HG02571 (cell line): Measurements from ENCODE around the gene HPN.
"Not testable (repeated sequence)": the region's sequence is repeated elsewhere in the genome, so short reads cannot be mapped to it uniquely, and the experiment has no call there.

Experiments
- ATAC-seq: cut with Tn5 transposase; IDR thresholded peaks from one replicate; pipeline ENCODE4 v1.9.1; 2021; ENCODE audit warnings: mild to moderate bottlenecking, moderate library complexity; ENCODE audit not compliant: unreplicated experiment

HPN gene

DNA sequence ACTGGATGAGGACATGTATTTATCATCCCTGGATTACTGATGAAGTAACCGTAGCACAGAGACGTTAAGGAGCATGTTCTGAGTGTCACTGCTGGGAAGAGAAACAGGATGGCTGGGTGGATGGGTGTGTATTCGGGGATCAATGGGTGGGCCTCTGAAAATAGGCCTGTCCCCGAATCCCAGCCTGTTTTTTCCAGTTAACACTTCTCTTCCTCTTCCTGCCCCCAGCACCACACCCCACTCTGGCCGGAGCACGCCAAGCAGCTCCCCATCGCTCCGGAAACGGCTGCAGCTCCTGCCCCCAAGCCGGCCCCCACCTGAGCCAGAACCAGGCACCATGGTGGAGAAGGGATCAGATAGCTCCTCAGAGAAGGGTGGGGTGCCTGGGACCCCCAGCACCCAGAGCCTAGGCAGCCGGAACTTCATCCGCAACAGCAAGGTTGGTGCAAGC, 32.6 kb upstream of the HPN start:
- no peak for ATAC-seq

DNA sequence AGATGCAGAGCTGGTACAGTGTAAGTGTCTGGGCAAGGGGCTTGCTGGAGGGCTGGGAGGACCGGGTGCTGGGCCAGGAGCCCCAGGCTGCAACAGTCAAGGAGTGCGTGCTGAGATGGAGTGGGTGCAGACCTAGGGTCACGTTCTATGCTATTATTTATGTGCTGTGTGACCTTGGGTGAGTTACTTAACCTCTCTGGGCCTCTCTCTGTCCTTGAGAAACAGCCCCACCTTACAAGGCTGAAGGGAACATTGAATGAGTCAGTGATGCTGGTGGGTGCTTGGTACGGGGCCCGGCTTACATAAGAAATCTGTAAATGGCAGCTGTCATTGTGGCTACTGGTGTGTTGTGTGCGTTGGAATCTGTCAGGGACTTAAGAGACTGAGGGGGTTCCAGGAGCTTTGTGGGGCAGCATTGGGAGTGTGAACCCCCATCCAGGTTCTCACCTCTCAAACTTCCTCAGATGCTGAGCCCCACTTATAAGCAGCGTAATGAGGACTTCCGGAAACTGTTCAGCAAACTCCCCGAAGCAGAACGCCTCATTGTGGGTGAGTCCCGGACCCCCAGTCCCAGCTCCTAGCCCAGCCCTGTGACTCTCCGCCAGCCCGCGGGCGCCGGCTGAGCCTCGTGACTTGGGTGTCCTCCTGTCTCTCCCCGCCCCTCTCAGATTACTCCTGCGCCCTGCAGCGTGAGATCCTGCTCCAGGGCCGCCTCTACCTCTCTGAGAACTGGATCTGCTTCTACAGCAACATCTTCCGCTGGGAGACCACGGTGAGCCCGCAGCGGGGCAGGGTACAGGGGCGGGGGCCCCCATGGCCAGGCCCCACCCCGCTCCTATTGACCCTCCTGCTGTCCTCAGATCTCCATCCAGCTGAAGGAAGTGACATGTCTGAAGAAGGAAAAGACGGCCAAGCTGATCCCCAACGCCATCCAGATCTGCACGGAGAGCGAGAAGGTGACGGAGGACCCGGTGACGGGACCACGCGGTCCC, 31.8 kb upstream of the HPN start:
- no peak for ATAC-seq

DNA sequence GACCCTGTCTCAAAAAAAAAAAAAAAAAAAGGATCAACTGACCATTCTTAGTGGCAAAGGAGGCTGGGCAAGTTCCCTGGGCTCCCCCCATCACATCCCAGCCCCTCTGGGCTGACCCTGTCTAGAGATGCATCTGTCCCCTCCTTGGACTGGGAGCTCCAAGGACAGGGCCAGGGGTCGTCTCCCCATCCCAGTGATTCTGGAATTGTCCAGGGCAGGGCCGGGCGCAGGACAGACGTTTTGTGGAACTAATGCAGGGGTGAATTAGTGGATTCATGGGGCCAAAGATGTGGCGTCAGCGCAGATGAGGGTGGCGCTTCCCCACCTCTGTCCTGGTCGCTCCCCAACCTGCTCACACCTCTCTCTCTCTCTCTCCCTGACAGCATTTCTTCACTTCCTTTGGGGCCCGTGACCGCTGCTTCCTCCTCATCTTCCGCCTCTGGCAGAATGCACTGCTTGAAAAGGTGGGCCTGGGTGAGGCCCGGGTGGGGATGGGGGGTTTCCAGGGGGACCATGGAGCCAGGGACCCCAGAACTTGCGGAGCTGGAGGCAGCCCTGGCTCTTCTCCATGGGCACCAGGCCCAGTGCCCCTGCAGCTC, 30.3 kb upstream of the HPN start:
- no peak for ATAC-seq

DNA sequence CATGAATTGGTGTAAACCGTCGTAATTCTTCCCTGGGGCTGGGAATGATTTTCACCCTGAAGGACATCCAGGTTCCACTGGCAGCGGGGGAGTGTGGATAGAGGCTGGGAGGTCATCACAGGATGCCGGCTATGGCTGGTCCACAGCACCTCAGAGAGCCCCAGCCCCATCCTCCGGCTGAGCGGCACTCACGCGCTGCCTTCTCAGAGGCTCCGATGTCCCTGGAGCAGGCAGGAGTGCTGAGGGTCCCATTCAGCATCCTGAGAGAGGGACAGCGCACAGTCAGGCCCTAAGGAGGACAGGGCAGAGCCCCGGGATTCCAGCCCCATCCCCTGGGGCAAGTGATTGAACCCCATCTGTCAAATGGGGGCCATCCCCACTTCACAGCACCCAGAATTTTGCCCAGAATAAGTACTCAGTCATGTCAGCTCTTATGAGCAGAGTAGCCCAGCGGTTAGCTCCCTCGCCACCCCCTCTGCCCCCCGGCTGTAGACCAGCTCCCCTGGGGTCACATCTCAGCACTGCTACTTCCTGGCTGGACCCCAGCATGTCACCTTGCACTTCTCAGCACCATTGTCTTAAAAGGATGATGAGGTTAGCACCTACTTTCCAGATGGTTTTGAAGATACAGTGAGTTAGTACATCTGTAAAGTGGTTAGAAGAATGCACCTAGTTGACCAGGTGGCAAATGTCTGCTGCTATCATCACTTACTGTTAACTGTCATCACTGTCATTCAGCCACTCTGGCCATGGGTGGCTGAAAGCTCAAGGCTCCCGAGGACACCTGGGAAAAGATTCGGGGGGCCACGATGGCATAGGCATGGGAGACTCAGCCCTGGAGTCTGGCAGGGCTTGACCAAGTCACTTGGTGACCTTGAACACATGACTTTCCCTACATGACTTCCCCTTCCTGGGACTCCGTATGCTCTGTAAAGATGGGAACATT, 29.5 kb upstream of the HPN start:
- ATAC-seq = no peak

DNA sequence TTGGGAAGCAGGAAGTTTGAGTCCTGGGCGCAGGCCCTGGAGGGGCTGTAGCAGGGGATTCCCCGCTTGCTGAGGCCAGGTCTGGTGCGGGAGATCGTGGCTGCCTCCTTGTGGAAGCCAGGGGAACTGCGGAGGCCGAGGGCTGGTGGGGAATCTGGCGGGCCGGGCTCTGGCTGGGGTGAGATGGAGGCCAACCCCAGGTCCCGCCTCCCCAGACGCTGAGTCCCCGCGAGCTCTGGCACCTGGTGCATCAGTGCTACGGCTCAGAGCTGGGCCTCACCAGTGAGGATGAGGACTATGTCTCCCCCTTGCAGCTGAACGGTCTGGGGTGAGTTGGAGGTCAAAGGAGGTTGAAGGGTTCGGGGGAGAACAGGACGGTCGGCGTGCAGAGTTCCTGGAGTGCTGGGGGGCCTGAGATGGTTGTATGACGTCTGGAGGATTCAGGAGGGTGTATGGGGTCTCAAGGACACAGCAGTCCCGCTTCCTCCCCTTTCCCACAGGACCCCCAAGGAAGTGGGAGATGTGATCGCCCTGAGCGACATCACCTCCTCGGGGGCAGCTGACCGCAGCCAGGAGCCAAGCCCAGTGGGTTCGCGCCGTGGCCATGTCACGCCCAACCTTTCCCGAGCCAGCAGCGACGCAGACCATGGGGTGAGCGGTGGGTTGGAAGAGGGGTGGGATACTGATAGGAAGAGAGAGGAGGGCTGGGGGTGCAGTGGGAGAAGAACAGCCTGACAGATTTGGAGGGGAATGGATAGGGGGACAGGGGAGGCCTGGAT, 28.3 kb upstream of the HPN start:
- ATAC-seq = no peak

DNA sequence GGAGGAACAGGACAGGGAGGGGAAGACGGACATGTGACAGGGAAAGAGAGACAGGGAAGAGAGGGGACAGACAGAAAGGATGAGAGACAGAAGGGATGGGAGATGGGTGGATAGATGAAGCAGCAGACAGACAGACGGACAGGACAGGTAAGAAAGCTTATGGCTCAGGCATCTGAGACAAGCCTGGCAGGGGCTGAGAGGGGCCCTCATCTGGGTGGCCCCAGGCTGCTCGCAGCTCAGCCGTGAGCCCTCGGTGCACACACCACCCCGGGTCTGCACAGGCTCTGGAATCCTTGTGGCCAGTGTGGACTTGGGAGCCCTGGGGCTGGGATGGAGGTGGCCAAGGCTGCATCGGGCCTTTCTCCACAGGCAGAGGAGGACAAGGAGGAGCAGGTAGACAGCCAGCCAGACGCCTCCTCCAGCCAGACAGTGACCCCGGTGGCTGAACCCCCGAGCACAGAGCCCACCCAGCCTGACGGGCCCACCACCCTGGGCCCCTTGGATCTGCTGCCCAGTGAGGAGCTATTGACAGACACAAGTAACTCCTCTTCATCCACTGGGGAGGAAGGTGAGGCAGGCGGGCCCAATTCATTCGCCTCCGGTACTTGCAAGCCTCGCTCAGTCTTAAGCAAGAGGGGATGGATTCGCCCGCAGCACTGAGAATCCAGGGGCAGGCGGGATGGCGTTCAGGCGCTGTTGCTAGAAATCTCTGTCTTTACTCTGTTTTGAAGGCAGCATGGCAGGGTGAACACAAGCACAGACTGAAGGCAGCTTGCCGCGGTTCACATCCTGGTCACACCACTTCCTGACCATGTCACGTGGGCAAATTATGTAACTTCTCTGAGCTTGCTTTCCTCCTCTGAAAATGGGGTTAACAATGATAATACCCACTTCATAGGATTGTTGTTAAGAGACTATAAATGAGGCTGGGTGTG, 27.4 kb upstream of the HPN start:
- ATAC-seq = no peak

DNA sequence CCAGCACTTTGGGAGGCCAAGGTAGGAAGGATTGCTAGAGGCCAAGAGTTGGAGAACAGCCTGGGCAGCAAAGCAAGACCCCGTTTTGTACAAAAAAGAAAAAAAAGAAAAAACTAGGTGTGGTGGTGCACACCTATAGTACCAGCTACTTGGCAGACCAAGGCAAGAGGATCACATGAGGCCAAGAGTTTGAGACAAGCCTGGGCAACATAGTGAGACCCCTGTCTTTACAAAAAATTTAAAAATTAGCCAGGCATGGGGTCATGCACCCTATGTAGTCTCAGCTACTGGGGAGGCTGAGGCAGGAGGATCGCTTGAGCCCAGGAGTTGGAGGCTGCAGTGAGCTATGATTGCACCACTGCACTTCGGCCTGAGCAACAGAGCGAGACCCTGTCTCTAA, 26.7 kb upstream of the HPN start:
- ATAC-seq = not testable (repeated sequence)

- no peak for ATAC-seq
These were observed 26.1 kb upstream of the HPN start for GRCh38 chr19:35015270-35015953.

DNA sequence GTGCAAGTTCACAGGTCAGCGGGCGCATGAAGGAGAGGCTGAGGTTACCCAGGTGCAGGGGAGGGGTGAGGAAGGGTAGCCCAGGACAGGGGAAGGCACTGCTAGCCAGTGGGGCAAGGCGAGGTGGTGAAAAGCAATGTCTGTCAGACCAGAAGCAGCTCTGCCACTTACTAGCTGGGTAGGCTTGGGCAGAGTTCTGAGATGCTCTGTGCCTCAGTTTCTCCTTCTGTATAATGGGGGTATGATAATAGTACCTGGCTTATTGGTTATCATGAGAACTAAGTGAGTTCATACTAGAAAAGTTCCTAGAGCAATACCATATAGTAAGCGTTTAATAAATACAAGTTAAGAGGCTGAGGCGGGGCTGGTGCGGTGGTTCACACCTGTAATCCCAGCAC, 25.6 kb upstream of the HPN start:
- no peak for ATAC-seq

DNA sequence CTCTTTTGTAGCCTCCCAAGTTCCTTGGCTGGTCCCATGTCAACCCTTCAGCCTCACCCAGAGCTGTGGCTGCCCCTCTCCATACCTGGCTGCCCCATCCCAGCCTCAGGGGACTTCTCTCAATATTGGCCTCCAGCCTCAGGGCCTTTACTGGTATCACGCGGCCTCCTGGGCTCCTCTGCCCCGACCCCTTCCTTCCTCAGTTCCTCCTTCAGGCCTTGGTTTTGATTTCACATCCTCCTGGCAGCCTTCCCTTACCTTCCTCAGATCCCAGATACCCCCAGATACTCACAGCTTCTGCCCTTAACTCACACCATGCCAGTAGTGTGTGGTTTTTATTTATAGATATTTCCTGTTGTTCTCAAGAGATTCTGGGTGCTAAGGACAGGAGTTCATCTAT, 24.0 kb upstream of the HPN start:
- no peak for ATAC-seq

- no peak for ATAC-seq
These were observed 23.1 kb upstream of the HPN start for GRCh38 chr19:35018379-35018778.

DNA sequence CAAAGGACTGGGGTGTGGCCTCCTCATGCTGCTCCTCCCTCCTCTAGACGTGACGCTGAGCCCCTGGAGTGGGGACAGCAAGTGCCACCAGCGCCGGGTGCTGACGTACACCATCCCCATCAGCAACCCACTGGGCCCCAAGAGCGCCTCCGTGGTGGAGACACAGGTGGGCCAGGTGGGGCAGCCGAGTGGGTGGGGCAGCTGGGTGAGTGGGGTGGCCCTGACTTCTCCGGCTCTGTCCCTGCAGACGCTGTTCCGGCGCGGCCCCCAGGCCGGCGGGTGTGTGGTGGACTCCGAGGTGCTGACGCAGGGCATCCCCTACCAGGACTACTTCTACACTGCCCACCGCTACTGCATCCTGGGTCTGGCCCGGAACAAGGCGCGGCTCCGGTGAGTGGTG, 22.4 kb upstream of the HPN start:
- ATAC-seq = no peak

- no peak for ATAC-seq
These were observed 20.5 kb upstream of the HPN start for GRCh38 chr19:35021016-35021415.

DNA sequence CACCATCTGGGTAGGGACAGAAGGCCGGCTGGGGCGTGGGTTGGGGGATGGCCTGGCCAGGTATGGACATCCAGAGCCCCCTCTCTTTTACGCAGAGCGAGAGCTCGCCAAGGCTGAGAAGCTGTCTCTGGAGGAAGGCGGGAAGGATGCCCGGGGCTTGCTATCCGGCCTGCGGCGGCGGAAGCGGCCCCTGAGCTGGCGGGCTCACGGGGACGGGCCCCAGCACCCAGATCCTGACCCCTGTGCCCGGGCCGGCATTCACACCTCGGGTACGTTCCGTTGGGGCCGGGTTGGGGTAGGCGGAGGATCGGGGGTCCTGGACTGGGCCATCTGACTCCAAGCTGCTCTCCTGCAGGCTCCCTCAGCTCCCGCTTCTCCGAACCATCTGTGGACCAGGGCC, 19.9 kb upstream of the HPN start:
- no peak for ATAC-seq

DNA sequence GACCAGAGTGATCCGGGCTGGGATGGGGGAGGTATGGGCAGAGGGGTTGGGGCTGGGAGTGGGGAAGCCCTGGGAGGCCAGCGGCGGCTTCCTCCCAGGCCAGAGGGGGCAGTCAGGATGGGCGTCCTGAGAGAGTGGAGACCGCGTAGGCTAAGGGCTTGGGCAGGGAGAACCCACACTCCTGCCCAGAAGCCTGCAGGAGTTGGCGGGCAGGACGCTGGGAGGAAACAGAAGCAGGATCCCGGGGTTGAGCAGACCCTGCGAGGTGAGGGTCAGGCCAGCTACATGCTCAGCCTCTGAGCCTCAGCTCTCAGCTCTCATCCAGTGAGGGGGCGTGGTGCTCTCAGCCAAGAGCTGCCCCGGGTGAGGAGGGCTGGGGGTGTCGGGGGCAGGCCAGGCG, 19.1 kb upstream of the HPN start:
- no peak for ATAC-seq

DNA sequence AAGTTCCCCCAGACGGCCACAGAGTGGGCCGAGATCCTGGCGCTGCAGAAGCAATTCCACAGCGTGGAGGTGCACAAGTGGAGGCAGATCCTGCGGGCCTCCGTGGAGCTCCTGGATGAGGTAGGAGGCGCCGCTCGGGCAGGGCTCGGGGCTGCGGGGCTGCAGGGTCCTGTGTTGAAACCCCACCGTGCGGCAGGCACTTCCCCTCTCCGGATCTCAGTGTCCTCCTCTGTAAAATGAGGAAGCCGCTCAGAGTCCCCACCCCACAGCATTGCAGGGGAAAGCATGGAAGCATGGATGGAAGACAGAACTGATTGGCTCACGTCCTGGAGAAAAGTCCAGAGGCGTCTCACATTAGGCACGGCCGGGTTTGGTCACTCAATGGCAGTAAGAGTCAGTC, 18.1 kb upstream of the HPN start:
- no peak for ATAC-seq

- no peak for ATAC-seq
These were observed 17.4 kb upstream of the HPN start for GRCh38 chr19:35024095-35024494.

GRCh38 chr19:35025969-35026368, 15.6 kb upstream of the HPN start:
- ATAC-seq = no peak

GRCh38 chr19:35026418-35026817, 15.1 kb upstream of the HPN start:
- no peak for ATAC-seq
